Activated CD8-positive, alpha-beta memory T cell treated with anti-CD3 and anti-CD28 coated beads, Interleukin-2, amount 10 ng/mL, durations not matched to agents 7 days and 5 days (primary cell): ENCODE data around the gene NUCKS1. TPM values are rescaled to one million over a fixed set of nuclear protein-coding genes. Genes with fewer than 3 reads are reported as not detected.

Experiments used
- ATAC-seq: fragments of 150-1000 bp; cut with Tn5 transposase; one replicate; pipeline ENCODE4 v1.10.0; 2021; ENCODE audit warnings: moderate library complexity
- CTCF ChIA-PET: fragments of 350-600 bp; sonication (Branson Sonifier 250); formaldehyde crosslinking; loops from one replicate; lab custom pipeline; 2021; ENCODE audit warnings: antibody characterized with exemption; lab: Charles Lee
- DNase-seq: peaks from one replicate; pipeline ENCODE4 v3.0.0-alpha.2; 2020
- H3K27ac Mint-ChIP-seq: one replicate; pipeline ENCODE4 v1.8.0; 2021; ENCODE audit warnings: mild to moderate bottlenecking, mixed read lengths
- H3K27me3 Mint-ChIP-seq: one replicate; pipeline ENCODE4 v1.8.0; 2021; ENCODE audit warnings: mixed read lengths
- H3K36me3 Mint-ChIP-seq: one replicate; pipeline ENCODE4 v1.8.0; 2021; ENCODE audit warnings: mild to moderate bottlenecking, mixed read lengths
- H3K4me1 Mint-ChIP-seq: one replicate; pipeline ENCODE4 v1.8.0; 2021; ENCODE audit warnings: mixed read lengths
- H3K4me3 Mint-ChIP-seq: one replicate; pipeline ENCODE4 v1.8.0; 2021; ENCODE audit warnings: mild to moderate bottlenecking, moderate library complexity, mixed read lengths
- H3K9me3 Mint-ChIP-seq: one replicate; pipeline ENCODE4 v1.8.0; 2022; ENCODE audit warnings: low read depth, mixed read lengths
- total RNA-seq, 2 experiments: library from RNA; stranded (reverse); gene quantifications; one replicate each; pipeline ENCODE4 v1.2.3, GENCODE V29; 2021

Gene NUCKS1
- total RNA-seq, 2 experiments from 2014 or later, result 179 to 211 TPM

DNA sequence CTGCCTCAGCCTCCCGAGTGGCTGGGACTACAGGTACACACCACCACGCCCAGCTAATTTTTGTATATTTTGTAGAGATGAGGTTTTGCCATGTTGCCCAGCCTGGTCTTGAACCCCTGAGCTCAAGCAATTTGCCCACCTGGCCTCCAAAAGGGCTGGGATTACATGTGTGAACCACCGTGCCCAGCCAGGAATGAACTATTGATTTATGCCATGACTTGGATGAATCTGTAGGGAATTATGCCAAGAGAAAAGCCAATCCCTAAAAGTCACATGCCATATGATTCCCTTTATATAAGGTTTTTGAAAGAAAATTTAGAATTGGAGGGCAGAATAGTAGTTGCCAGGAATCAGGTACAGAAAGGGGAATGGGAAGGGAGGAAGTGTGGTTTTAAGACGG lies 50.6 kb downstream of the NUCKS1 start:
- ATAC-seq, result no peak
- no peak overlapping the region for H3K27ac Mint-ChIP-seq

DNA sequence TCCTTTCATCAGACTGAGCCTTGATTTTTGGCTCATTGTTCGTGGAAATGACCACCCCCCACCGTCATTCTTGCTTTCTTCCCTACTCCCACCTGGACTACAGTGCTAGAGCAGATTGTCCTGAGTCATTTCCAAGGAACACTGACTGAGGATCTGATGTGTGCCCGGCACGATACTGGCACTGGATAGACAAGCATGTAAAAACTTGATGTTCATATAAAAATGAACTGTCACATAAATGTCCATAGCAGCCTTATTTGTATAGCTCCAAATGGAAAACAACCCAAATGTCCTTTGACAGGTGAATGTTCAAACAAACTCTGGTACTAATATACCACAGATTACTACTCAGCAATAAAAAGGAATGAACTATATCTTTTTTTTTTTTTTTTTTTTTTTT lies 51.1 kb downstream of the NUCKS1 start:
- CTCF ChIA-PET, result interaction anchor here (0.6 kb wide), 1 partner anchor 123 kb away, joined by 4 read pairs; no protein-coding TSS in a partner anchor
- peaks cover 22% of the 10 kb centered on the region for H3K27me3 Mint-ChIP-seq

More for the DNA sequence above, 50.6 kb downstream of the NUCKS1 start:
- no peaks in the 10 kb centered on the region for H3K4me1 Mint-ChIP-seq
- H3K9me3 Mint-ChIP-seq, result no peaks in the 10 kb centered on the region
- no peak for DNase-seq
- H3K27me3 Mint-ChIP-seq, result peaks cover 22% of the 10 kb centered on the region
- CTCF ChIA-PET, result interaction anchor here (3.6 kb wide), 1 partner anchor 11 kb away, joined by 25 read pairs; no protein-coding TSS in a partner anchor
- no peaks in the 10 kb centered on the region for H3K36me3 Mint-ChIP-seq
- no peak overlapping the region for H3K4me3 Mint-ChIP-seq

DNA sequence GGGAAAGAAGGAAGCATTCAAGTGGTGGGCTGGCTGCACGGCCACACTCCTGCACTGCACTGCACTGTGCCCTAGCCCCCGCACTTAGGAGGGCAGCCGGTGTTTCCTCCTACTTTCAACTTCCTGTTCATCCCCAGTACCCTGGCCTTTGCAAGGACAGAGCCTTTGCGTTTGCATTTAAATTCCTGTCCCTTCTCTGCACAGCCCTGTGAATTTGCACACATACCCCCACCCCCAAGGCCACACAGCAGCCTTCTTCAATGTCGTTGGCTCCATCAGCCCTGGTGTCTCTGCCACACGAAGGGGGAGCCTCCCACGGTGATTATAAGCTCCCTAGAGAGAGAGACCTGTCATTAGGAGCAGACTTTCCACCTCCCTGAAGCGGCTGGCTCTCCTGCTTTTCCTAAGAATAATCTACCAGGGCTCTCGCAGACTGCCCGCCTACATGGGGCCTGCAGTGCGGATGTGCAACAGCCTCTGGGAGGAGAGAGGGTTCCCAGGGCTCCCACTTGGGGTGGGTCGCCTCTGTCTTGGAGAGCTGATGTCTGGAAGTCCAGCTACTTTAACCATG lies 56.5 kb downstream of the NUCKS1 start:
- Mint-ChIP-seq H3K4me1 (no peaks in the 10 kb centered on the region), H3K9me3 (no peaks in the 10 kb centered on the region), H3K4me3 (no peak overlapping the region), H3K36me3 (no peaks in the 10 kb centered on the region), H3K27ac (no peak overlapping the region), H3K27me3 (peaks cover 29% of the 10 kb centered on the region)
- no peak for DNase-seq
- CTCF ChIA-PET, result interaction anchor here (0.8 to 1.4 kb wide), 3 partner anchors 18 to 36 kb away, joined by 3 to 4 read pairs (median 3); no protein-coding TSS in a partner anchor
- ATAC-seq, result peak; percentile 16

More for the DNA sequence above, 51.1 kb downstream of the NUCKS1 start:
- DNase-seq, result no peak
- H3K9me3 Mint-ChIP-seq, result no peaks in the 10 kb centered on the region
- H3K4me3 Mint-ChIP-seq, result no peak overlapping the region
- H3K36me3 Mint-ChIP-seq, result no peaks in the 10 kb centered on the region
- no peak overlapping the region for H3K27ac Mint-ChIP-seq
- no peak for ATAC-seq
- H3K4me1 Mint-ChIP-seq, result no peaks in the 10 kb centered on the region

DNA sequence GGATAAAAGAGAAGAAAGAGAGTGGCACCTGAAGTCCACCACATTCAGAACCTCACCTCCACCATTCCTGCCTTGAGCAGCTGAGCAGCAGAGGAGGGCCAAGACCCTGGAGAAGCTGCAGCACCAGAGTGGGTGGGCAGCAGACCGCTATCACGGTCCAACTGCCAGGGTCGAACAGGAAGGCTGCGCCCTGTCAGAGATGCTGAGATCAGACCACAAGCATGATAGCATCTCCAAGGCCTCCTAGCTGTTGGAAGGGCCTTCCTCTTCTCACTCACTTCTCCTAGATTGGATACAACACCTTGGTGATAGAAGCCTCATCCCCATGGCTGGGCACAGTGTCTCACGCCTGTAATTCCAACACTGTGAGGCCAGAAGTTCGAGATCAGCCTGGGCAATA lies 57.6 kb downstream of the NUCKS1 start:
- H3K4me1 Mint-ChIP-seq, result no peaks in the 10 kb centered on the region
- DNase-seq (no peak), ATAC-seq (no peak)
- CTCF ChIA-PET, result interaction anchor here (0.8 to 1.1 kb wide), 2 partner anchors 33 to 35 kb away, joined by 4 read pairs; no protein-coding TSS in a partner anchor
- H3K9me3 Mint-ChIP-seq, result no peaks in the 10 kb centered on the region
- H3K27ac Mint-ChIP-seq, result no peak overlapping the region
- H3K27me3 Mint-ChIP-seq, result peaks cover 34% of the 10 kb centered on the region
- no peaks in the 10 kb centered on the region for H3K36me3 Mint-ChIP-seq
- H3K4me3 Mint-ChIP-seq, result no peak overlapping the region

DNA sequence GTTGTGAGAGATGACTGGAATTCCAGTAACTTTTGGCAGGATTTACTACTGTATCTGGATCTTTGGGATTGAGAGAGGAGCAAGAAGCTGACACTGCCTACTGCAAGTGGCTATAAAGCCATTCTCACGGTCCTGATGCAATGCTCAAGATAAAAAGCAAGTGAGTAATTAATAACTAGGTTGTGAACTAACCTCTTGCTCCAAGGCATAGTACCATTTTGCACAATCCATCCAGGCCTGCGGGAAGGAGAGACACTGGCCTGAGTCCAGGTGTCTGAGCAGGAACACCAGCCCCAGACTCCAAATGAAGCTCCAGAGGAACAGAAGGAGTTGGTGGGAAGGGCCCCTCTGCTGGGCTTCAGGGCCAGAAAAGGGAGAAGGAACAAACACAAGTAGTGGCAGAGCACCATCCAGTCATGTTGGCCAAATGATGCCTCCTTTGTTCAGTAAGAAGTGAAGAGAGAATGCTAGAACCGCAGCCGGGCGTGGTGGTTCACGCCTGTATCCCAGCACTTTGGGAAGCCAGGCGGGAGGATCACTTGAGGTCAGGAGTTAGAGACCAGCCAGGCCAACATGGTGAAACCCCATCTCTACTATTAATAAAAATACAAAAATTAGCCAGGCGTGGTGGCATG lies 59.7 kb downstream of the NUCKS1 start:
- DNase-seq (no peak), ATAC-seq (no peak)
- no peaks in the 10 kb centered on the region for H3K9me3 Mint-ChIP-seq
- H3K27me3 Mint-ChIP-seq, result peaks cover 27% of the 10 kb centered on the region
- CTCF ChIA-PET, result interaction anchor here (0.8 to 1.8 kb wide), 3 partner anchors 9 to 33 kb away, joined by 3 to 7 read pairs (median 4); no protein-coding TSS in a partner anchor
- H3K4me1 Mint-ChIP-seq, result no peaks in the 10 kb centered on the region
- H3K36me3 Mint-ChIP-seq, result no peaks in the 10 kb centered on the region
- H3K4me3 Mint-ChIP-seq, result no peak overlapping the region
- H3K27ac Mint-ChIP-seq, result no peak overlapping the region

DNA sequence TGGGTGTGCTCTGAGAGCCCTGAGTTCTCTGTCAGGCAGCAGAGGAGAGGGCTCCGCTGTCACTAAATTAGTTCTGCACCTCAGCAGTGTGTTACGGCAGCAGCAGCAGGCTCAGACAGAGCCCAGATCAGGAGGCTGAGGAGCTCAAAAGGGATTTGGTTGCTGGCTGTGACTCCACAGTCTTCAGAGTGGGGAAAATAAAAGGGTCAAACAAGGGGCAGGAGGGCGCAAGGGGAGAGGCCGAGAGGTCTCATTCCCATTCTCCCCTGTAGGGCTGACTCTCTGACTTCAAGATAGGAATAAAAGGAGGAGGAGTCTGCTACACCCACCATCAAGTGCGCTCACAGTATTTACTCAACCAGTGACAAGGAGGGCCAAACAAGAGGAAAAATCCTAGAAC lies 60.5 kb downstream of the NUCKS1 start:
- no peaks in the 10 kb centered on the region for H3K4me1 Mint-ChIP-seq
- no peaks in the 10 kb centered on the region for H3K9me3 Mint-ChIP-seq
- H3K4me3 Mint-ChIP-seq, result no peak overlapping the region
- H3K36me3 Mint-ChIP-seq, result no peaks in the 10 kb centered on the region
- ATAC-seq (no peak), DNase-seq (no peak)
- H3K27ac Mint-ChIP-seq, result no peak overlapping the region
- H3K27me3 Mint-ChIP-seq, result peaks cover 22% of the 10 kb centered on the region
- CTCF ChIA-PET, result interaction anchor here (1.5 to 2.2 kb wide), 2 partner anchors 8 to 22 kb away, joined by 4 to 6 read pairs; no protein-coding TSS in a partner anchor

DNA sequence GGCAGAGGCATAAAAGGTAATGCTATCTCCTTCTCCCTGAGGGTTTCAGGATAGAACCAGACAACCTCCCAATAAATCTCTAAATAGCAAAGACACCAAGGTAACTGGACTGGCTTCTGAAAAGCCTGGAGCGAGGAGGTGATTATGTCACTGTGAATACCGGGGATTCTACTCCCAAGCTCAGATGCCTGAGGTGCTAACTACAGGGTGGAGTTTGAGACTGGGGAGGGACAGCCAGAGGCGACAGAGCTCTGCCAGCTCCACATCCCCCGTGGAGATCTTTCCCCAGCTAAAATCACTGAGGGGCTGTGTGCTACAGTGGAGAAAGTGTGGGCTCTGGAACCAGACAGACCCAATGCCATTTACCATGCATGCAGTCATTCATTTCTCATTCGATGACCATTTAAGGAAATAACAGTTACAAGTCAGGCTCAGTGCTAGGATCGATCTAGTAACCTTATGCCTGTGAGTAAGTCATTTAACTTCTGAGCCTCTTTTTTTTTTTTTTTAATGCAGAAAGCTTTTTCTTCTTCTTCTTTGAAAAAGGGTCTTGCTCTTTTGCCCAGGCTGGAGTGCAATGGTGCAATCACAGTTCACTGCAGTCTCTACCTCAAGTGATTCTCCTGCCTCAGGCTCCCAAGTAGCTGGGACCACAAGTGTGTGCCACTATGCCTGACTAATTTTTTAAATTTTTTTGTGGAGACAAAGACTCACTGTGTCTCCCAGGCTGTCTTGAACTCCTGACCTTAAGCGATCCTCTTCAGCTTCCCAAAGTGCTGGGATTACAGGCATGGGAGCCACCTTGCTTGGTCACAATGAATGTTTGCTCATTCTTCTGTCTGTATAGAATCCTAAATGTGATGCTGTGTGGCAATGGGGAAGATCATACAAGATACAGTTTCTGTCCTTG lies 61.6 kb downstream of the NUCKS1 start:
- CTCF ChIA-PET, result interaction anchor here (1.4 to 2.2 kb wide), 3 partner anchors 9 to 30 kb away, joined by 4 to 6 read pairs (median 6); no protein-coding TSS in a partner anchor
- ATAC-seq (no peak), DNase-seq (no peak)
- H3K4me3 Mint-ChIP-seq, result no peak overlapping the region
- no peaks in the 10 kb centered on the region for H3K4me1 Mint-ChIP-seq
- no peaks in the 10 kb centered on the region for H3K9me3 Mint-ChIP-seq
- peaks cover 22% of the 10 kb centered on the region for H3K27me3 Mint-ChIP-seq
- no peak overlapping the region for H3K27ac Mint-ChIP-seq
- no peaks in the 10 kb centered on the region for H3K36me3 Mint-ChIP-seq

DNA sequence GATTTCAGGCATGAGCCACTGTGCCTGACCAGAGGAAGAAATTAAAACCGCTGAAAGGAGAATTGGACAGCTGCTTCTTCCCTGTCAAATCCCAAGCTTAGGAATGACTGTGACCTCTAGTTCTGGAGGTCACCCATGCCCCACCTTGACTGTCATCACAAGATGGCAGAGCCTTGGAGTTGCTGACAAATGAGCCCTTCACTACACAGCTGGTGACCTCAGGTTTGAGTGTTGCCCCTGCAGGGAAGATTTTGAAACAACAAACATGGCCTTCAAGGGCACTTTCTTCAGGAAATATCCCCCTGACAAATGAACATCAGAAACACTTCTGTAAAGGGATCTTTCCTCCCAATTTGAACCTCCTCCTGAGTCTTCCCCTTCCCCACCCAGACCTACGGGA lies 62.7 kb downstream of the NUCKS1 start:
- ATAC-seq, result no peak
- Mint-ChIP-seq H3K4me3 (no peak overlapping the region), H3K36me3 (no peaks in the 10 kb centered on the region), H3K9me3 (no peaks in the 10 kb centered on the region), H3K4me1 (no peaks in the 10 kb centered on the region), H3K27me3 (peaks cover 22% of the 10 kb centered on the region), H3K27ac (no peak overlapping the region)
- no peak for DNase-seq
- CTCF ChIA-PET, result interaction anchor here (1.4 kb wide), 1 partner anchor 29 kb away, joined by 6 read pairs; no protein-coding TSS in a partner anchor

DNA sequence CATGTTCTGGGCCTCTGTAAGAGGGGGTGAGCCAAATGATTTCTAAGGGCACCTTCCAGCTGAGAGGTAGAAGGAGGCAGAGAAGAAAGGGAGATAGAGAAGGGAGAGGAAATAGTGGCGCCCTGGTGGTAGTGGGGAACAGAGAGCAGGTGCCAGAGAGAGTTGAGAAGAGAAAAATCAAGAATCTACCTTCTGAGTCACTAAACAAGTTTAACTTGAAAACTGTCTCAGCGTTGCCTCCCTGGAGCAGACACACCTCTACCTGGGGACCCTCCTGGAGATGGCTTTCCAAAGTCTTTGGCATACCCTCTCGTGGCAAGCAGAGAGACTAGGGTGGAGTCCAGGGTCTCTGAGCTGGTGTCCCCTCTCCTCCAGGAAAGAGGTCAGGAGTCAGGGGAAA lies 68.6 kb downstream of the NUCKS1 start:
- Mint-ChIP-seq H3K4me3 (no peak overlapping the region), H3K4me1 (peaks cover 12% of the 10 kb centered on the region), H3K9me3 (no peaks in the 10 kb centered on the region), H3K27ac (no peak overlapping the region), H3K36me3 (no peaks in the 10 kb centered on the region), H3K27me3 (peaks cover 21% of the 10 kb centered on the region)
- DNase-seq (no peak), ATAC-seq (no peak)
- CTCF ChIA-PET, result interaction anchor here (0.8 to 2.5 kb wide), 4 partner anchors 9 to 30 kb away, joined by 3 to 9 read pairs (median 4); no protein-coding TSS in a partner anchor

DNA sequence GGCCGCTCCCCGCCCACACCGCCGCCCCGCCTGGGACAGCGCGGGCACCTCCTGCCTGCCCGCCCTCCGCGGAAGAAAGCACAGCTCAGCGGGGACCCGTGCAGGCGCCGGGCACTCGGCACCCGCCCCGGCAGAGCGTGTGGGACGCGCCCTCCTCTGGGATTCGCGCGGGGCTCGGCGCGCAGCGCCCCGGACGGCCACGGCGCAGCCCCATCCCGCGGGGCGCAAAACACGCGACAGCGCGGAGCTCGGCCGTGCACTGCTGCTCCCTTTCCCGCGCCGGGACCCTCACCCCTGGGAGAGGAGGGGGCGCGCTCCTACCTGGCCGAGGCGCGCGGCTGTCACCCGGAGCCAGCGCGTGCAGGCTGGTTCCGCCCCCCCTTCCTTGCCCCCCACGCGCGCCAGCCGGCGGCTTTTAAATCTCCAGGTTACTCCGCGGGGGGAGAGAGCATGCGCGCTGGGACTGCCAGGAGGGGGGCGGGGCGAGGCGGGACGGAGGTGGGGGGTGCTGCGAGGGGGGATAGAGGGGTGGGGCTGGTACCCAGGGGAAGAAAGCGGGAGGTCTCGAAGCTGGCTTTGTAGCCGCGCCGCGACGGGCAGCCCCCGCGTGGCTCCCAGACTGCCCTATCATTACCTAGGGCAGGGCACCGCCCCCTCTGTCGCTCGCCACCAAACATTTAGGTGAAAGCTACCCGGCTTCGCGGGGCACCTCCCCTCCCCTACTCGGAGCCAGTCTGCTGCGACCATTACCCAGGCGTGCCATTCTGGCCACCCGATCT lies 69.7 kb downstream of the NUCKS1 start, which contains the start of gene SLC45A3:
TSS of gene SLC45A3 (minus strand) at position 437 of the 779 bp plus-strand sequence. CDS start 15,853 bp downstream, outside the sequence.
- Mint-ChIP-seq H3K36me3 (no peaks in the 10 kb centered on the region), H3K27me3 (peaks cover 24% of the 10 kb centered on the region), H3K4me1 (peaks cover 12% of the 10 kb centered on the region), H3K4me3 (peak within 1 kb of the TSS; percentile 66), H3K9me3 (no peaks in the 10 kb centered on the region), H3K27ac (no peak within 1 kb of the TSS)
- peak; percentile 84 for ATAC-seq
- no peak for DNase-seq
- CTCF ChIA-PET, result interaction anchor here (0.6 to 1.9 kb wide), 13 partner anchors 11 to 185 kb away, joined by 3 to 9 read pairs (median 3); partner anchors contain the start of gene ELK4

DNA sequence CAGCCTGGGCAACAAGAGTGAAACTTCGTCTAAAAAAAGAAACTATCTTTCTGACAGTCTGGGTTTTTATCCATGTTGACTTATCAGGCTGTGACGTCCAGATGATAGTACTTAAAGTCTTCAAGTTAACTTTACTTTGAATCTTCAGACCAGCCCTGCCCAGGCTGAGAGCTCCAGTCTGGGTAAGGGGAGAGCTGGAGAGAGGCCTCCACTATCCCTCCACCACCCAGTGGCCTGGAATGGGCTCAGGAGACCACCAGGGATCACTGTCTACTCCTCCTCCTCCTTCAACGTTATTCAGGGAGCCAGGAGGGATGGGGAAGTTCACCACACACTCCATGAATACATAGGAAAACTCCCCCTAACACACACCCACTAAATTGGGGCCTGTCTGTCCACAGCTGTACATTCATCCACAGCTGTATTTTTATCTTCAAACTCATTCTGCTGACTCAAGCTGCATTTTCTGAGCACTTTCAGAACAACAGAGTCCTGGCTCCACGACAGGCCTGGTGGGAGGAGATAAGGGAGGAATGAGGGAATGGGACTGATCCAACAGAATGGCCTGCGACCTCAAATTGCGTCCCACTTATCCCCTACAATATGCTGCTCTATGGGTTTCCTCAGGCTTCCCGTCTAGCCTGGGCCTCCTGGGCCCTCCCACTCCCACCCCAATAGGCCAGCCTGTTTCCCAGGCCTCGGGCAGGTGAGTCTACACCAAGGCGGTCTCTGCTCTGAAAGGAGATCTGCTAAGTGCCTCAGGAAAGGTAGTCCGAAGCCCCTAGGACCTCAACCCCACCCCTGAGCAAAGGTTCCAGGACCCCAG lies 71.5 kb downstream of the NUCKS1 start:
- DNase-seq (no peak), ATAC-seq (no peak)
- CTCF ChIA-PET, result interaction anchor here (0.8 to 2.1 kb wide), 8 partner anchors 19 to 193 kb away, joined by 3 to 12 read pairs (median 6); no protein-coding TSS in a partner anchor
- no peaks in the 10 kb centered on the region for H3K9me3 Mint-ChIP-seq
- peaks cover 30% of the 10 kb centered on the region for H3K27me3 Mint-ChIP-seq
- no peak overlapping the region for H3K27ac Mint-ChIP-seq
- no peak overlapping the region for H3K4me3 Mint-ChIP-seq
- no peaks in the 10 kb centered on the region for H3K36me3 Mint-ChIP-seq
- H3K4me1 Mint-ChIP-seq, result peaks cover 12% of the 10 kb centered on the region
